HCT116 (cell line): Measurements from ENCODE around the gene LGI1. TPM values are rescaled to one million over a fixed set of nuclear protein-coding genes. Genes with fewer than 3 reads are reported as not detected.

Experiments
- ATAC-seq: fragments of 200-7000 bp; cut with Tn5 transposase; 2 replicates; pipeline ENCODE4 v1.9.1; 2020; ENCODE audit warnings: mild to moderate bottlenecking, moderate library complexity
- BruUV-seq: library from RNA; stranded (reverse); fragments of 400-500 nt; replicated peaks from 2 replicates; lab custom pipeline; 2021; lab: Mats Ljungman, UMichigan
- CTCF ChIA-PET: fragments of 300-600 bp; sonication (Branson Sonifier 250); formaldehyde crosslinking; loops from one replicate; lab custom pipeline; 2021; ENCODE audit warnings: antibody characterized with exemption; lab: Charles Lee
- POLR2A ChIA-PET: fragments of 300-600, 350-600 bp; sonication (Branson Sonifier 250); formaldehyde crosslinking; loops from one replicate; lab custom pipeline; 2021; ENCODE audit warnings: antibody characterized with exemption; lab: Charles Lee
- RAD21 ChIA-PET, 2 experiments: fragments of 300-600 bp; sonication (Branson Sonifier 250); formaldehyde crosslinking; loops; one replicate each; lab custom pipeline; 2023; ENCODE audit warnings: low total read pairs in 2 of 2; ENCODE audit not compliant: uncharacterized antibody in 2 of 2, unreplicated experiment in 2 of 2, low non-redundant PET in 1 of 2; lab: Charles Lee
- DNase-seq: peaks from one replicate; pipeline ENCODE4 v3.0.0-alpha.2; 2010; ENCODE audit warnings: low read depth, low spot score
- H2AFZ ChIP-seq: fragments of 200-600 bp; shearing (Covaris generic), sonication (generic); 2 replicates; pipeline ENCODE4 v1.6.1; 2017; ENCODE audit warnings: low read depth, mixed run types, mixed read lengths, antibody characterized with exemption, low read length; ENCODE audit not compliant: poor library complexity, severe bottlenecking
- H3K27ac ChIP-seq: 2 replicates; pipeline ENCODE4 v1.5.1; 2012; ENCODE audit warnings: low read depth, low read length
- H3K27me3 ChIP-seq: fragments of 200-600 bp; sonication (generic); 2 replicates; pipeline ENCODE4 v1.6.1; 2016; ENCODE audit warnings: mixed run types, low read length, mixed read lengths; ENCODE audit not compliant: insufficient read depth
- H3K36me3 ChIP-seq, 2 experiments: fragments of 200-500 bp in 1 of 2; fragments of 200-600 bp in 1 of 2; sonication (Bioruptor generic) in 1 of 2; sonication (generic) in 1 of 2; 2 replicates each; pipeline versions ENCODE4 v1.5.1 to v1.6.1; 2014 to 2016; ENCODE audit warnings: low read length in 2 of 2, inconsistent platforms in 1 of 2, mixed read lengths in 1 of 2, mixed run types in 1 of 2; ENCODE audit not compliant: insufficient read depth in 2 of 2, control insufficient read depth in 1 of 2
- H3K4me1 ChIP-seq, 2 experiments: fragments of 200-600 bp in 1 of 2; sonication (generic) in 1 of 2; 2 replicates each; pipeline versions ENCODE4 v1.5.1 to v1.6.1; 2012 to 2017; ENCODE audit warnings: low read length in 2 of 2, inconsistent platforms in 1 of 2, mild to moderate bottlenecking in 1 of 2, mixed read lengths in 1 of 2, mixed run types in 1 of 2, moderate library complexity in 1 of 2; ENCODE audit not compliant: insufficient read depth in 2 of 2, control insufficient read depth in 1 of 2
- H3K4me2 ChIP-seq: fragments of 200-600 bp; sonication (generic); 2 replicates; pipeline ENCODE4 v1.6.1; 2017; ENCODE audit warnings: mixed run types, low read length, mixed read lengths
- H3K4me3 ChIP-seq, 2 experiments: fragments of 200-600 bp in 1 of 2; sonication (generic) in 1 of 2; replicated peaks in 1 of 2; 2 replicates each; pipeline ENCODE4 v1.5.1; 2011 to 2016; ENCODE audit warnings: low read length in 2 of 2, control low read depth in 1 of 2, low read depth in 1 of 2, mild to moderate bottlenecking in 1 of 2, mixed read lengths in 1 of 2, mixed run types in 1 of 2
- H3K79me2 ChIP-seq: fragments of 200-600 bp; sonication (generic); 2 replicates; pipeline ENCODE4 v1.6.1; 2017; ENCODE audit warnings: mild to moderate bottlenecking, mixed run types, low read length, moderate library complexity, mixed read lengths; ENCODE audit not compliant: insufficient read depth
- H3K9ac ChIP-seq: fragments of 200-600 bp; sonication (generic); 2 replicates; pipeline ENCODE4 v1.6.1; 2016; ENCODE audit warnings: low read length, mixed read lengths
- H3K9me2 ChIP-seq: fragments of 200-600 bp; sonication (generic), shearing (Covaris generic); 2 replicates; pipeline ENCODE4 v1.6.1; 2017; ENCODE audit warnings: mixed run types, mild to moderate bottlenecking, moderate library complexity; ENCODE audit not compliant: insufficient read depth
- H3K9me3 ChIP-seq, 2 experiments: fragments of 200-500 bp in 1 of 2; fragments of 200-600 bp in 1 of 2; sonication (Bioruptor generic) in 1 of 2; sonication (generic) in 1 of 2; 2 replicates each; pipeline ENCODE4 v1.6.1; 2014 to 2017; ENCODE audit warnings: low read length in 2 of 2, mixed read lengths in 2 of 2, inconsistent platforms in 1 of 2, low read depth in 1 of 2, mild to moderate bottlenecking in 1 of 2, mixed run types in 1 of 2, moderate library complexity in 1 of 2; ENCODE audit not compliant: control insufficient read depth in 1 of 2, insufficient read depth in 1 of 2
- H4K20me1 ChIP-seq: fragments of 200-600 bp; sonication (generic), shearing (Covaris generic); 2 replicates; pipeline ENCODE4 v1.6.1; 2017; ENCODE audit warnings: mixed run types, mild to moderate bottlenecking, moderate library complexity; ENCODE audit not compliant: insufficient read depth
- CBX3 ChIP-seq: IDR thresholded peaks from 2 replicates; pipeline ENCODE4 v1.6.1; 2012; ENCODE audit warnings: low read depth
- ELF1 ChIP-seq: IDR thresholded peaks from 2 replicates; pipeline ENCODE4 v1.6.1; 2012; ENCODE audit warnings: low read depth, borderline replicate concordance
- EZH2 ChIP-seq: fragments of 200-600 bp; sonication (generic); IDR thresholded peaks from 2 replicates; pipeline ENCODE4 v1.6.1; 2017; ENCODE audit warnings: antibody characterized with exemption, mixed run types
- EZH2phosphoT487 ChIP-seq: fragments of 200-600 bp; IDR thresholded peaks from 2 replicates; pipeline ENCODE4 v1.6.1; 2018; ENCODE audit warnings: antibody characterized with exemption, borderline replicate concordance
- FOSL1 ChIP-seq: IDR thresholded peaks from 2 replicates; pipeline ENCODE4 v1.6.1; 2012; ENCODE audit warnings: low read depth
- JUND ChIP-seq: IDR thresholded peaks from 2 replicates; pipeline ENCODE4 v1.6.1; 2012
- POLR2AphosphoS5 ChIP-seq: IDR thresholded peaks from 2 replicates; pipeline ENCODE4 v1.6.1; 2011; ENCODE audit warnings: mild to moderate bottlenecking, low read depth, low read length, moderate library complexity
- SP1 ChIP-seq: IDR thresholded peaks from 2 replicates; pipeline ENCODE4 v1.6.1; 2012; ENCODE audit warnings: low read depth
- TCF7L2 ChIP-seq: IDR thresholded peaks from 2 replicates; pipeline ENCODE4 v1.7.0; 2011; ENCODE audit warnings: borderline replicate concordance, inconsistent platforms; ENCODE audit not compliant: insufficient read depth, insufficient read length; ENCODE audit errors: extremely low read depth
- YY1 ChIP-seq: IDR thresholded peaks from 2 replicates; pipeline ENCODE4 v1.6.1; 2011; ENCODE audit warnings: low read length, low read depth, moderate library complexity, mild to moderate bottlenecking; ENCODE audit not compliant: insufficient replicate concordance; ENCODE audit errors: extremely low read depth
- intact Hi-C: fragments of 100-400 bp; cut with micrococcal nuclease; formaldehyde crosslinking; loops from 2 replicates; pipeline ENCODE4 v1.10.0; 2022
- total RNA-seq: library from RNA; stranded (reverse); gene quantifications from one replicate; pipeline ENCODE4 v1.2.1, GENCODE V29; 2021; ENCODE audit not compliant: unreplicated experiment
- TF ChIP-seq, protein P1 (sequence below): IDR thresholded peaks from 2 replicates; pipeline ENCODE4 v1.6.1; 2012
- TF ChIP-seq, protein P2 (sequence below), 3 experiments: fragments of 200-600 bp in 1 of 3; sonication (generic) in 1 of 3; IDR thresholded peaks in 2 of 3; conservative IDR thresholded peaks in 1 of 3; 2 replicates each; pipeline ENCODE4 v1.5.1; 2012 to 2017; ENCODE audit warnings: low read depth in 2 of 3, low read length in 2 of 3, antibody characterized with exemption in 1 of 3, borderline replicate concordance in 1 of 3, control low read depth in 1 of 3, mild to moderate bottlenecking in 1 of 3, mixed read lengths in 1 of 3, mixed run types in 1 of 3, moderate library complexity in 1 of 3; ENCODE audit not compliant: insufficient read depth in 1 of 3
- TF ChIP-seq, protein P3 (sequence below): IDR thresholded peaks from 2 replicates; pipeline ENCODE4 v1.6.1; 2011; ENCODE audit warnings: mild to moderate bottlenecking, low read length, moderate library complexity; ENCODE audit not compliant: insufficient replicate concordance; ENCODE audit errors: extremely low read depth

Gene LGI1
- total RNA-seq, 1 experiment from 2014 or later: not detected

DNA sequence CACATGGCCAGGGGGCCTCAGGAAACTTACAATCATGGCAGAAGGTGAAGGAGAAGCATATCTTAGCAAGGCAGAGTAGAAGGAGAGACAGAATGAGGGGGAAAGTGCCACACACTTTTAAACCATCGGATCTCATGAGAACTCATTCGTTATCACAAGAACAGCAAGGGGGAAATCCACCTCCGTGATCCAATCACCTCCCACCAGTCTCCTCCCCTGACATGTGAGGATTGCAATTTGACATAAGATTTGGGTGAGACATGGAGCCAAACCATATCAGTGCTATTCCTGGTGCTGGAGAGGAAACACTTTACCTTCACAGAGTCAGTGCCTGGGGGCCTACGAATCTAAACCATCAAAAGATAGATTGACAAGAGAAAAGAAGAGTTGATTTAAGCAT is 61.8 kb downstream of the LGI1 start:
- H3K27ac ChIP-seq: no peak overlapping the region
- no peaks in the 10 kb centered on the region for H3K27me3 ChIP-seq
- TF ChIP-seq POLR2AphosphoS5 (no peak), CBX3 (no peak), EZH2phosphoT487 (no peak)
- intact Hi-C loops: no loop called here
- ATAC-seq (no peak), DNase-seq (no peak)
- RAD21 ChIA-PET: no interaction called here
- no peaks in the 10 kb centered on the region for H3K9me3 ChIP-seq
- peaks cover 0 to 16% of the 10 kb centered on the region in 2 experiments; a peak in 2 of 4 replicates for H3K4me1 ChIP-seq
- no peak overlapping the region for H3K4me3 ChIP-seq
- no peak overlapping the region for H2AFZ ChIP-seq
- H3K9ac ChIP-seq: no peak overlapping the region
- CTCF ChIA-PET: interaction anchor here (1.1 kb wide), 1 partner anchor 624 kb away, joined by 4 read pairs; no protein-coding TSS in a partner anchor
- H3K36me3 ChIP-seq: no peaks in the 10 kb centered on the region
- H3K9me2 ChIP-seq: no peaks in the 10 kb centered on the region
- BruUV-seq: no TSS peak
- POLR2A ChIA-PET: no interaction called here
- no peak overlapping the region for H3K4me2 ChIP-seq
- H3K79me2 ChIP-seq: no peaks in the 10 kb centered on the region
- no peaks in the 10 kb centered on the region for H4K20me1 ChIP-seq

DNA sequence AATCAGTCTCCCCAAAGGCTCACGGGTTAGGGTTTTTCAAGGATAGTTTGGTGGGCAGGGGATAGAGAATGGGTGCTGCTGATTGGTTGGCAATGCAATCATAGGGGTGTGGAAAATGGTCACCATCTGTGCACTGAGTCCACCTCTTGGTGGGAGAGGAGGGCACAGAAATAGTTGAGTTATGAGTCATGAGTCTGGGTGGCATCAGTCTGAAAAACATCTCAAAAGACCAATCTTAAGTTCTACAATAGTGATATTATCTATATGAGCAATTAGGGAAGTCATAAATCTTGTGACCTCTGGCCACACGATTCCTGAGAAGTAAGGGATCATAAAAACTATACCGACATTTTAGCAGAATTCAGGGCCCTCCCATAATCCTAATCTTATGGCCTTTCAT is 62.7 kb downstream of the LGI1 start:
- ChIA-PET POLR2A (no interaction called here), RAD21 (no interaction called here), CTCF (interaction anchor here (1.1 to 2.6 kb wide), 3 partner anchors 494 to 623 kb away, joined by 4 to 38 read pairs (median 8); no protein-coding TSS in a partner anchor)
- ATAC-seq: no peak
- Histone ChIP-seq H3K9me3 (no peaks in the 10 kb centered on the region), H3K4me2 (no peak overlapping the region), H3K9me2 (no peaks in the 10 kb centered on the region), H3K27ac (no peak overlapping the region), H4K20me1 (no peaks in the 10 kb centered on the region), H3K79me2 (no peaks in the 10 kb centered on the region), H3K4me3 (no peak overlapping the region), H3K9ac (no peak overlapping the region), H3K4me1 (peaks cover 0 to 13% of the 10 kb centered on the region in 2 experiments; a peak in 2 of 4 replicates), H3K27me3 (no peaks in the 10 kb centered on the region), H2AFZ (no peak overlapping the region), H3K36me3 (no peaks in the 10 kb centered on the region)
- intact Hi-C loops: loop anchor here (2.0 to 10.0 kb wide), 3 partner anchors 38 to 404 kb away; no protein-coding TSS in a partner anchor
- no TSS peak for BruUV-seq
- TF ChIP-seq, protein P1, sequence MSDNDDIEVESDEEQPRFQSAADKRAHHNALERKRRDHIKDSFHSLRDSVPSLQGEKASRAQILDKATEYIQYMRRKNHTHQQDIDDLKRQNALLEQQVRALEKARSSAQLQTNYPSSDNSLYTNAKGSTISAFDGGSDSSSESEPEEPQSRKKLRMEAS: no peak
- TF ChIP-seq FOSL1 (no peak), SP1 (no peak), EZH2 (no peak), POLR2AphosphoS5 (no peak), TCF7L2 (no peak), ELF1 (no peak), JUND (no peak), YY1 (no peak), EZH2phosphoT487 (no peak)
- TF ChIP-seq, protein P2, sequence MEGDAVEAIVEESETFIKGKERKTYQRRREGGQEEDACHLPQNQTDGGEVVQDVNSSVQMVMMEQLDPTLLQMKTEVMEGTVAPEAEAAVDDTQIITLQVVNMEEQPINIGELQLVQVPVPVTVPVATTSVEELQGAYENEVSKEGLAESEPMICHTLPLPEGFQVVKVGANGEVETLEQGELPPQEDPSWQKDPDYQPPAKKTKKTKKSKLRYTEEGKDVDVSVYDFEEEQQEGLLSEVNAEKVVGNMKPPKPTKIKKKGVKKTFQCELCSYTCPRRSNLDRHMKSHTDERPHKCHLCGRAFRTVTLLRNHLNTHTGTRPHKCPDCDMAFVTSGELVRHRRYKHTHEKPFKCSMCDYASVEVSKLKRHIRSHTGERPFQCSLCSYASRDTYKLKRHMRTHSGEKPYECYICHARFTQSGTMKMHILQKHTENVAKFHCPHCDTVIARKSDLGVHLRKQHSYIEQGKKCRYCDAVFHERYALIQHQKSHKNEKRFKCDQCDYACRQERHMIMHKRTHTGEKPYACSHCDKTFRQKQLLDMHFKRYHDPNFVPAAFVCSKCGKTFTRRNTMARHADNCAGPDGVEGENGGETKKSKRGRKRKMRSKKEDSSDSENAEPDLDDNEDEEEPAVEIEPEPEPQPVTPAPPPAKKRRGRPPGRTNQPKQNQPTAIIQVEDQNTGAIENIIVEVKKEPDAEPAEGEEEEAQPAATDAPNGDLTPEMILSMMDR (IDR thresholded peaks at IDR 0.05 in 2 of 3, conservative IDR thresholded peaks at IDR 0.05 in 1 of 3; ENCODE audit: borderline replicate concordance in 1 of 3, insufficient read depth in 1 of 3, low read depth in 2 of 3, low read length in 2 of 3): no peak
- TF ChIP-seq, protein P3, sequence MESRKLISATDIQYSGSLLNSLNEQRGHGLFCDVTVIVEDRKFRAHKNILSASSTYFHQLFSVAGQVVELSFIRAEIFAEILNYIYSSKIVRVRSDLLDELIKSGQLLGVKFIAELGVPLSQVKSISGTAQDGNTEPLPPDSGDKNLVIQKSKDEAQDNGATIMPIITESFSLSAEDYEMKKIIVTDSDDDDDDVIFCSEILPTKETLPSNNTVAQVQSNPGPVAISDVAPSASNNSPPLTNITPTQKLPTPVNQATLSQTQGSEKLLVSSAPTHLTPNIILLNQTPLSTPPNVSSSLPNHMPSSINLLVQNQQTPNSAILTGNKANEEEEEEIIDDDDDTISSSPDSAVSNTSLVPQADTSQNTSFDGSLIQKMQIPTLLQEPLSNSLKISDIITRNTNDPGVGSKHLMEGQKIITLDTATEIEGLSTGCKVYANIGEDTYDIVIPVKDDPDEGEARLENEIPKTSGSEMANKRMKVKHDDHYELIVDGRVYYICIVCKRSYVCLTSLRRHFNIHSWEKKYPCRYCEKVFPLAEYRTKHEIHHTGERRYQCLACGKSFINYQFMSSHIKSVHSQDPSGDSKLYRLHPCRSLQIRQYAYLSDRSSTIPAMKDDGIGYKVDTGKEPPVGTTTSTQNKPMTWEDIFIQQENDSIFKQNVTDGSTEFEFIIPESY: no peak
- DNase-seq: no peak
